Spleen (tissue), 7 donors: Measurements from ENCODE around the gene PAM.

Source experiments
- POLR2AphosphoS5 ChIP-seq, 3 donors: sonication (generic); formaldehyde crosslinking; IDR thresholded peaks; one replicate each; pipeline ENCODE4 v1.5.1; 2017; ENCODE audit warnings: antibody characterized with exemption in 3 of 3
- TF ChIP-seq, protein P1 (sequence below), 11 experiments: fragments of 200-600 bp in 7 of 11; fragments of 450-650 bp in 4 of 11; sonication (generic) in 4 of 11; IDR thresholded peaks in 8 of 11; conservative IDR thresholded peaks in 3 of 11; 1 replicate in 7 of 11; 2 replicates in 4 of 11; pipeline versions ENCODE4 v1.4.0 to v1.8.0; 2016 to 2021; ENCODE audit warnings: antibody characterized with exemption in 11 of 11, inconsistent platforms in 4 of 11, mild to moderate bottlenecking in 1 of 11
- donor health status: DM: no; HTN: no; CAD: no; lungs with moderate emphysema.
- donor health status: DM: no; HTN: no; CAD: no.
- donor health status: DM: no; HTN: no; CAD: no.

DNA sequence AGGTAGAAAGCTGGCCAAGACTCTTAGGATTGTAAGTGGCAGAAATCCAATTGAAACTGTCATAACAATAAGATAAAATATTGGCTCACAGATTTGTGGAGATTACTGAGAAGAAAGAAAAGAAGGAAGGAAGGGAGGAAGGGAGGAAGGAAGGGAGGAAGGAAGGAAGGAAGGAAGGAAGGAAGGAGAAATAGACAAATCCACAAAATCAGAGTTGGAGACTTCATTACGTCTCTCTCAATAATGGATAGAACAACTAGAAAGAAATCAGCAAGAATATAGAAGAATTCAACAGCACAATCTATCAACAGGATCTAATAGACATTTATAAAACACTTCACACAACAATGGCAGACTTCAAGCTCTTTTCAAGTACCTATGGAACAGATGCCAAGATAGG lies 17.9 kb upstream of the PAM start:
- TF ChIP-seq POLR2AphosphoS5 (IDR thresholded peaks at IDR 0.05) = no peak
- TF ChIP-seq, protein P1, sequence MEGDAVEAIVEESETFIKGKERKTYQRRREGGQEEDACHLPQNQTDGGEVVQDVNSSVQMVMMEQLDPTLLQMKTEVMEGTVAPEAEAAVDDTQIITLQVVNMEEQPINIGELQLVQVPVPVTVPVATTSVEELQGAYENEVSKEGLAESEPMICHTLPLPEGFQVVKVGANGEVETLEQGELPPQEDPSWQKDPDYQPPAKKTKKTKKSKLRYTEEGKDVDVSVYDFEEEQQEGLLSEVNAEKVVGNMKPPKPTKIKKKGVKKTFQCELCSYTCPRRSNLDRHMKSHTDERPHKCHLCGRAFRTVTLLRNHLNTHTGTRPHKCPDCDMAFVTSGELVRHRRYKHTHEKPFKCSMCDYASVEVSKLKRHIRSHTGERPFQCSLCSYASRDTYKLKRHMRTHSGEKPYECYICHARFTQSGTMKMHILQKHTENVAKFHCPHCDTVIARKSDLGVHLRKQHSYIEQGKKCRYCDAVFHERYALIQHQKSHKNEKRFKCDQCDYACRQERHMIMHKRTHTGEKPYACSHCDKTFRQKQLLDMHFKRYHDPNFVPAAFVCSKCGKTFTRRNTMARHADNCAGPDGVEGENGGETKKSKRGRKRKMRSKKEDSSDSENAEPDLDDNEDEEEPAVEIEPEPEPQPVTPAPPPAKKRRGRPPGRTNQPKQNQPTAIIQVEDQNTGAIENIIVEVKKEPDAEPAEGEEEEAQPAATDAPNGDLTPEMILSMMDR (IDR thresholded peaks at IDR 0.05 in 8 of 11, conservative IDR thresholded peaks at IDR 0.05 in 3 of 11) = no peak
